NCI-H446 treated with DMSO at 0.1 percent for 48 hours (cell line): ENCODE measurements around the gene RNF130.

Experiments
- DNase-seq: peaks from one replicate; lab custom pipeline; 2025; lab: John Stamatoyannopoulos, UW

RNF130 gene

GRCh38 chr5:180056153-180056552 is 15.4 kb downstream of the RNF130 start:
- no peak for DNase-seq

DNA sequence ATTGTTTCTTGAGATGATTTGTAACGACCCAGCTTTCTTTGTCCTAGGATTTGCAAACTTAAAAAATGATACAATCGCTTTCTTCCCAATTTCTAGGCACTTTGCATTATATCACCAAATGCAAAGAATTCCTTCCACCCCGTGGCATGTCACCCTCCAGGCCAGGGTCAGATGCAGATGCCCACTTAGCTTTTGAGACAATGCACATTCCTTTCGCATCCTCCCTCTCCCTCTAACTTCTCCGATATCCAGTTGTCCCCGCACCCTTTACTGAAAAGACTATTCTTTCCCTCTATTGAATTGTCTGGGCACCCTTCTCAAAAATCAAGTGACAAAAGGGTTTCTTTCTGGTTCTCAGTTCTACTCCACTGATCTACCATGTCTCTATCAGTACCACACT is 17.3 kb downstream of the RNF130 start:
- no peak for DNase-seq

DNA sequence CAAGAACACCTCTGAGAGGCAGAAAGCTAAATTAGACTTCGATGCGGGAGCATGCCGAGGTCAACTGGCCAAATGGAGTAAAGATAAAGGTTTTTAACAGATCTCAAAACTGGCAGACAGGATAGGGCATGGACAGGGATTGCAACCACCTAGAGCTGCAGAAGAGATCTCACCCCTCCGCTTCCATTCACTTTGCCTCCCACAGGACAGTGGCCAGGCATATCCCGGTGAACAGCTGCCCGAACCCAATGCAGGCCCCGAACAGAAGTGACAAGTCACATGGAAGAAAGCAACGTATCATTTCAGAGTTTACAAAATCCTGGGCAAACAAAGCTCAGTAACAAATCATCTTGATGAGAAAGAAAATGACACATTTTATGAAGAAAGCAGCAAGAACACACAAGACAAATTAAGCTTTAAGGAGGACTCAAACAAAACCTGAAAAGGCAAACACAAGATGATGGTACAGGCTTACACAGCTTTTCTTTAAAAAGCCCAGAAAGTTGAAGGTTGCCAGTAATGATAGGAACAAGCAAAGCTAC is 18.4 kb downstream of the RNF130 start:
- DNase-seq: no peak

DNA sequence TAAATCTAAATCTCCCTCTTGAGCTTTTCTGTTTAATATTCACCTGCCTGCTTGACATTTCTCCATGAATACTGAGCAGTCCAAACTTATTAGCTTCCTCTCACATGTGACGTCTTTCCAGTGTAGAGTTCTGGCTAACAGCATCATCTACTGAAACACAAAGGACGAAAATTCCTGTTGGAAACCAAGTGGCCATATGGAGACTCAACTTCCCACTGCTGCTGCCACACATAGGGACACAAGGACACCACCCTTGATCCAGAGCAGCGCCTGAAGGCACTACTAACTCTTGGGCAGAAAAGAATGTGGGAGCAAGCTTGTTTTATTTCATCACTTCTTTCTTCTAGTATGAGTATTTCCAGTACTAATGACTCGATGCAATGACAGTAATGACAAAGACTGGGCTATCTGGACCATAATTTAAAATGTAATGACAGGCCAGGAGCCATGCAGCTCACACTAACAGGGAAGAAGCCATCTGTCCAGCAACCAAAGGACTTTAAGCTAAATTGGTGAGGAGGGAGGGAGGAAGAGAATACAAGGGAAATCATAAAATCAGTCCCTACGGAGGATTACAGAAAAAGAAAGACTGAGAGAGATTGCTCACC is 19.2 kb downstream of the RNF130 start:
- DNase-seq: no peak

GRCh38 chr5:180050121-180050940 is 21.2 kb downstream of the RNF130 start:
- DNase-seq: no peak

DNA sequence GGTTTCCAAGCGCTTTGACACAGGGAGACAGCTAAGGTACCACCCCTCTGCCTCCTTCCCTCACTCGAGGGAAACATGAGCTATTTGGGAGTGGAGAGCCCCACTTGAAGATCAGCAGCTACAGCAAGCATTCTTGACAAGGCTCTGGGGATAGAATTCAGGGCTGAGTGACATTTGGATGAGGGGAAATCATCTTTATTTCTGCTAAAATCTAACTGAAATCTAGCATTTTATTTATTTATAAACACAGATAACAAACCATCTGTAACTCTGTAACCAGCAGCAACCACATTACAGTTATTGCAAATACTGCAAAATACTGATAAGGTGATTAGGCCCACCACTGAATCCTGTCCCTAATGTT is 22.4 kb downstream of the RNF130 start:
- no peak for DNase-seq

DNA sequence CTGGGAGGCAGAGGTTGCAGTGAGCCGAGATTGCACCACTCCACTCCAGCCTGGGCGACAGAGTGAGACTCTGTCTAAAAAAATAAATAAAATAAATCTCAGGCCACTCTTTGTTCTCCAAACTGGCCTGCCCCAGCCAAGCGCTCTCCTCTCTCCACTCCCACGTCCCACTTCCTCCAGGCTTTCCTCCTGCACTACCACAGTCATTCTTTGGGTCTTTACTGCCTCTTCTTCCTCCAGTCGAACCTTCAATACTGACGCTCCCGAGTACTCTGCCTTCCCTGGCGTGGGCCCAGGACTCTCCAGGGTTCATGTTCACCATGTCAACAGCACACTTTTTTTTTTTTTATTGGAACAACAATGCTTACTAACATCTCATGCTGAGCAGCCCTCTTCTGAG is 23.9 kb downstream of the RNF130 start:
- DNase-seq: no peak

GRCh38 chr5:180046656-180047055 is 24.9 kb downstream of the RNF130 start:
- no peak for DNase-seq

GRCh38 chr5:180045889-180046499 is 25.6 kb downstream of the RNF130 start:
- no peak for DNase-seq

DNA sequence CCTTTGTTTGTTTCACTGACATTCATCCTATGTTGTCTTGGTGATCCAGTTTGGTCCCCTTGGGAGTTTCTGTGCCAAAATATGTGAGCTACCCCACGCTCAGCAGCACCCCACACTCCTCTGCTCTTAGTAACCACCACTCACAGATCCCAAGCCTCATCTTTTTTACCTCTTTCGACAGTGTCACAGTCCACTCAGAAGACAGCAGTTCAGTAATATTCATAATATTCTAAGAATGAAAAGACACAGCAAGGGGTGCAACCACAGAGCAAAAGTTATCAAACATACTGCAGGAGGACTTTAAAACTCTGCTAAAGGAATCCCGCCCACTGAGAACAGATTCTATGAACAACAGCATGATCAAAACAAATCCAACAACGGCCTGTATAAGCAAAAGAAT is 28.2 kb downstream of the RNF130 start:
- DNase-seq: no peak

GRCh38 chr5:180041301-180042274 is 30.0 kb downstream of the RNF130 start:
- no peak for DNase-seq

- no peak for DNase-seq
These were observed 31.0 kb downstream of the RNF130 start for GRCh38 chr5:180040287-180041214.

- no peak for DNase-seq
These were observed 36.2 kb downstream of the RNF130 start for GRCh38 chr5:180035206-180035931.

GRCh38 chr5:180034564-180034963 is 37.0 kb downstream of the RNF130 start:
- DNase-seq: no peak

DNA sequence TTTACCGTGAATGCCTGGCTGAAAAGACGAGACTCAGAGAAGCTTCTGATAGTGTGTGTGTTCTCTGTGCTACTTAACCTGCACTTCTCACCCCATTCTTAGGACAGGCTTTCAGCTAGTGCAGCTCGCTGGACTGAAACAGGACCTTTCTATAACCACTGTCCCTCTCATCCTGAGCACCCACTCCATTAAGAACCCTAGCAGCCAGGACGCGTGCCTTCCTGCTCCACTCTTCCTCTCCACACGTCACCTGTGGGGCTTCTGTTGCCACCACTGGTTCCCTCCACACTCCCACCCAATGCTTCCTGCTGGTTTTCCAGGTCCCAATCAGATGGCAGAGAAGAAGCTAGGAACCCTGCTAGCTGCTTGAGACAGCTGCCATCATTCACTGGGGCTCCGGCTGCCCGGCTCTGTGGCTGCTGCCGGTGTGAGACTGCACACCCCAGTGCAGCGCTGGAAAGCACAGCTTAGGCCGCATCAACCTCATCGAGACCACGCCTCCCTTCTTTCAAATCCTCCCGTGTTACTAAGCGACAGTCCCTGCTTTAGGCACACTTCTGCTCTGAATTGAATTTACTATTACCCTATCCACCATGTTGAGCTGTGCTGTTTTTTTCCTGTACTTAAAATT is 44.0 kb downstream of the RNF130 start:
- no peak for DNase-seq

GRCh38 chr5:180026734-180027458 is 44.7 kb downstream of the RNF130 start:
- DNase-seq: no peak

DNA sequence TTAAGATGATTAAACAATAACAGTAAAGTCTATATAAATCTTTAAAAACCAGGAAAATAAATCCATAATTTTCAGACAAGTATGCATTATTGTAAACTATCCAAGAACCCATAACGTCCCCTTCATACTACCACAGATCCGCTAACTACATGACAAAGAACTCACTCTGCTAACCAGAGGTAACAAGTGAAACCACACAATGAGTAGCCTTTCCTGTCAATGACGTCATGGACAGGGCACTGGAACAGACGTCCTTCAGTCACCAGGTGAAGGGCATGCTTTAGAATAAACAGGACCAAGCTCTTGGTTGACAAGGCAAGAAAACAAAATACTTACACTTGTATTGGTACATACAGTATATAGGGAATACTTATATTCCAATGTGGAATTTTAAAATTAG is 45.2 kb downstream of the RNF130 start:
- no peak for DNase-seq

DNA sequence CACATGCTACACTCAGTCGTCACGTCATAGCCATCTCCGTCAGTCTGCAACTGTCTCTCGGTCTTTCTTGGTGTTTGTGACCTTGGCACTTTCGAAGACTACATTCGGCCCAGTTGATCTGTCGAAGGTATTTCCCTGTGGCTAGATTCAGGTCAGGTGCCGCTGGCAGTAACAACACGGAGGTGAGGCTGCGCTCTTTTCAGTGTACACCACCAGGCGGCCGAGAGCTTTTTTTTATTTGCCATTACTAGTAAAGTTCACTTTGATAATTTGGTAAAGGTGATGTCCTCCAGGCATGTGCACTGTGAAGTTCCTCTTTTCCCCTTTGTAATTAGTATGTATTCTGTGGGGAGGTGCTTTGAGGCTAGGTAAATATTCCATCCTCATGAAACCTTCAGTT is 49.7 kb downstream of the RNF130 start:
- DNase-seq: no peak

- no peak for DNase-seq
These were observed 51.4 kb downstream of the RNF130 start for GRCh38 chr5:180020176-180020575.
